T-helper 17 cell (primary cell): ENCODE measurements around the gene SLC25A43. TPM values are rescaled to one million over a fixed set of nuclear protein-coding genes. Genes with fewer than 3 reads are reported as not detected.
"Not testable (repeated sequence)": the region's sequence is repeated elsewhere in the genome, so short reads cannot be mapped to it uniquely, and the experiment has no call there.

Experiments
- ATAC-seq: fragments of 150-1000 bp; cut with Tn5 transposase; 2 replicates; pipeline ENCODE4 v1.10.0; 2021; ENCODE audit warnings: mild to moderate bottlenecking, moderate library complexity
- DNase-seq, 3 donors: peaks; one replicate each; pipeline versions ENCODE4 v3.0.0 to v3.0.0-alpha.2; 2020 to 2021
- H3K9me3 ChIP-seq: one replicate; pipeline ENCODE4 v1.7.0; 2013; ENCODE audit warnings: low read length, mild to moderate bottlenecking; ENCODE audit not compliant: control insufficient read depth, poor library complexity, severe bottlenecking
- H3K27ac Mint-ChIP-seq: one replicate; pipeline ENCODE4 v1.8.0; 2022; ENCODE audit warnings: mild to moderate bottlenecking, moderate library complexity, mixed read lengths
- H3K27me3 Mint-ChIP-seq: one replicate; pipeline ENCODE4 v1.8.0; 2022; ENCODE audit warnings: mixed read lengths
- H3K36me3 Mint-ChIP-seq: one replicate; pipeline ENCODE4 v1.8.0; 2022; ENCODE audit warnings: low read depth, mixed read lengths
- H3K4me1 Mint-ChIP-seq: one replicate; pipeline ENCODE4 v1.8.0; 2022; ENCODE audit warnings: mild to moderate bottlenecking, mixed read lengths
- H3K4me3 Mint-ChIP-seq: one replicate; pipeline ENCODE4 v1.8.0; 2022; ENCODE audit warnings: mild to moderate bottlenecking, moderate library complexity, mixed read lengths
- total RNA-seq, 4 donors: library from RNA in 2 of 4; stranded (reverse) in 2 of 4; gene quantifications; one replicate each; pipeline ENCODE4 v1.2.3 and lab custom pipeline; 2022 to 2026

Gene SLC25A43
- total RNA-seq, 2 donors from 2014 or later: 3.6 to 6.1 TPM

GRCh38 chrX:119417842-119418241 is 18.7 kb downstream of the SLC25A43 start:
- DNase-seq: no peak
- H3K27me3 Mint-ChIP-seq: no peaks in the 10 kb centered on the region
- no peaks in the 10 kb centered on the region for H3K9me3 ChIP-seq
- H3K4me1 Mint-ChIP-seq: peaks cover 3% of the 10 kb centered on the region
- no peak overlapping the region for H3K4me3 Mint-ChIP-seq
- peaks cover 3% of the 10 kb centered on the region for H3K36me3 Mint-ChIP-seq
- ATAC-seq: no peak
- H3K27ac Mint-ChIP-seq: no peak overlapping the region

DNA sequence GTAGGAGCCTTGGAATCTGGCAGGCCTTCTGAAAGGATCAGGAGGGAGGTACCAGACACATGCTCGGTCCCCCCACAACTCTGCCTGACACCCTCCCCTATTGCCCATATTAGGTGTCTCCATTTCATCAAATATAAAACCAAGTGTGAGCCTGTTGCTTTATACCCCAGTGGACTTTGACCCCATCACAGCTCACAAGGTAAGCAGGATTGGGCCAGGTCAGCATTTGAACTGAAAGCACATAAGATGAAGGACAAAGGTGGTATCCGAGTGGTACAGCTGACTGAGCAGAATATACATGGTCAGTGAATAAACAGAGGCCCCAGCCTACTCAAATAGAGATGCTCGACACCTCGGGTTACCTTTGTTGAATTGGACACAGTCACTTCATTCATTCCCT is 20.0 kb downstream of the SLC25A43 start:
- Mint-ChIP-seq H3K27me3 (no peaks in the 10 kb centered on the region), H3K4me3 (no peak overlapping the region)
- no peak for ATAC-seq

GRCh38 chrX:119419898-119420297 is 20.8 kb downstream of the SLC25A43 start:
- ATAC-seq (no peak), DNase-seq (no peak)
- Mint-ChIP-seq H3K27ac (no peak overlapping the region), H3K4me3 (no peak overlapping the region), H3K36me3 (peaks cover 3% of the 10 kb centered on the region), H3K4me1 (peaks cover 3% of the 10 kb centered on the region), H3K27me3 (no peaks in the 10 kb centered on the region)
- no peaks in the 10 kb centered on the region for H3K9me3 ChIP-seq

More for the DNA sequence above, 20.0 kb downstream of the SLC25A43 start:
- H3K4me1 Mint-ChIP-seq: peaks cover 3% of the 10 kb centered on the region
- H3K36me3 Mint-ChIP-seq: peaks cover 3% of the 10 kb centered on the region
- H3K27ac Mint-ChIP-seq: no peak overlapping the region
- H3K9me3 ChIP-seq: no peaks in the 10 kb centered on the region
- no peak for DNase-seq

GRCh38 chrX:119421016-119421705 is 22.0 kb downstream of the SLC25A43 start:
- ATAC-seq (no peak), DNase-seq (no peak)
- peaks cover 3% of the 10 kb centered on the region for H3K4me1 Mint-ChIP-seq
- H3K27ac Mint-ChIP-seq: no peak overlapping the region
- H3K27me3 Mint-ChIP-seq: no peaks in the 10 kb centered on the region
- H3K4me3 Mint-ChIP-seq: no peak overlapping the region
- peaks cover 3% of the 10 kb centered on the region for H3K36me3 Mint-ChIP-seq
- H3K9me3 ChIP-seq: no peaks in the 10 kb centered on the region

- Mint-ChIP-seq H3K4me3 (no peak overlapping the region), H3K27ac (no peak overlapping the region), H3K27me3 (no peaks in the 10 kb centered on the region), H3K36me3 (peaks cover 3% of the 10 kb centered on the region), H3K4me1 (peaks cover 3% of the 10 kb centered on the region)
- no peak for ATAC-seq
- H3K9me3 ChIP-seq: no peaks in the 10 kb centered on the region
- no peak for DNase-seq
Observed at GRCh38 chrX:119423631-119424030, 24.5 kb downstream of the SLC25A43 start.

DNA sequence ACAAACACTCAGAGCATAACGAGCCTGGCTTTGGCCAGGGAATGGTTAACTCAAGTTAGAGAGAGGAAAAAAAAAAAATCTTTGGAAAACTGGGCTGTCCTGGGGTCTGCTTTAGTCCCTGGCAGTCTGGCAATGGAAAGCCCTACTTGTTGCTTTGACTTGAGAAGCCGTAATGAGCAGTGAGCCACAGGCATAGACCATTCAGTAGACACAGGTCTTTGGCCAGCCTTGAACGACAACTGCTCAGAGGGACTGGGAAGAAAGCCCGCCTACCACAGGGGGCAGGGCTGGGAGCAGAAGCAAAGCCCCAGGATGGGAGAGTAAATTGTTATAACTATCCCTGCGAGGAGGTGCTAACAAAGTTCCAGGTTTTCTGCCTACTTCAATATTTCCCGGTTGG is 25.9 kb downstream of the SLC25A43 start:
- ATAC-seq (no peak), DNase-seq (no peak)
- Mint-ChIP-seq H3K27me3 (no peaks in the 10 kb centered on the region), H3K4me1 (no peaks in the 10 kb centered on the region), H3K36me3 (no peaks in the 10 kb centered on the region), H3K4me3 (no peak overlapping the region), H3K27ac (peak overlapping the region; percentile 34)
- H3K9me3 ChIP-seq: no peaks in the 10 kb centered on the region

DNA sequence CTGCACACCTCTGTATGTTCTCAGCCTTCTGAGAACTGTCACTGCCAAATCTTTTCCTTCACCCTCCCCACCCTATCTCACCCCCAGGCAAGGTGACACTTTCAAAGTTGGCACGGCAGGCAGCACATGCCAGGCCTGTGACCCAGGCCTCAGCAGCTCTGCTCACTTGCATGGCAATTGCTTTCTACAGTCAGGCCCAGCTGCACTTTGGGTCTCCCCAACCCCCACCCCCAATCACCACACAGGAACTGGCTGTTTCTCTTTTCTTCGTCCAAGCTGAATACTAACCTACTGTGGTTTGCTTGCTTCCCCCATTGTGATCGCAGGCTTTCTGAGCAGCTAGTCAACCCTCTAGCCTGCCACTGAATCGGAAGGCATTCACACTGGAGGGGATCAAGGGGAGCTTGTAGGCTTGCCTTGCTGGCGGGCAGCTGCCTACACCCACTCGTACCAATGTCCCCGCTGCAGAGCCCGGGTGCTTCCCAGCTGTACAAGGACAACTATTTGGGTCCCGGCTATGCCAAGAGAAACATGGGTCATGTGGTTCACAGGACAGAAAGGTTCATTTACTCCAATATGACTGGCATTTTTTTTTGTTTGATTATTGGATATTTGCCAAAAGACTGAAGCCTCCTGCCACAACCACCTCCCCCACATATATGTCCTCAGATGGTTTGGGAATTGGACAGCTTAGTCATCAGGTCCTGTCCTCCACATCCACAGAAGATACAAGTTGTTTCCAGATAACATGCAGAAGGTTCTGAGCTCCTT is 28.1 kb downstream of the SLC25A43 start:
- H3K36me3 Mint-ChIP-seq: no peaks in the 10 kb centered on the region
- ATAC-seq: peak; percentile 23
- no peaks in the 10 kb centered on the region for H3K27me3 Mint-ChIP-seq
- no peaks in the 10 kb centered on the region for H3K9me3 ChIP-seq
- peak overlapping the region; percentile 29 for H3K27ac Mint-ChIP-seq
- no peaks in the 10 kb centered on the region for H3K4me1 Mint-ChIP-seq
- no peak for DNase-seq
- H3K4me3 Mint-ChIP-seq: no peak overlapping the region

GRCh38 chrX:119427795-119428185 is 28.7 kb downstream of the SLC25A43 start:
- ATAC-seq (no peak), DNase-seq (no peak)
- Mint-ChIP-seq H3K4me1 (no peaks in the 10 kb centered on the region), H3K27ac (peak overlapping the region; percentile 29), H3K27me3 (no peaks in the 10 kb centered on the region), H3K4me3 (no peak overlapping the region), H3K36me3 (no peaks in the 10 kb centered on the region)
- H3K9me3 ChIP-seq: no peaks in the 10 kb centered on the region

DNA sequence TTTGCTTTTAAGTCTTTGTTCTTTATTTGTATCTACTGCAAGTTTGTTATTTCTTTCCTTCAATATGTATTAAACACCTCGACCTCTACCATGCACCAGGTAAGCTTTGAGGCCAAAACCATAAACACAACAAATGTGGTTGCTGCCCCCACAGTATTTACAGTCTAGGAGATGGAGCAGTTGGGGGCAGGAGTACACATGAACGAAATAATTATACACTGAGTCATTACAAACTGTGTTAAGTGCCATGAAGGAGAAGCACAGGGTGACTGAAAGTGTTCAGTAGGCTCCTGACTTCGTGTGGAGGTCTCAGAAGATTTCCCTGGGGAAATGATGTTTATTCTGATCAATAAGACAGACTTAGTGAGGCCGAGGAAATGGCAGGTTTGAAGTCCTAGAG is 30.3 kb downstream of the SLC25A43 start:
- no peak for ATAC-seq
- Mint-ChIP-seq H3K27ac (no peak overlapping the region), H3K27me3 (no peaks in the 10 kb centered on the region), H3K36me3 (peaks cover 2% of the 10 kb centered on the region), H3K4me3 (no peak overlapping the region), H3K4me1 (no peaks in the 10 kb centered on the region)
- H3K9me3 ChIP-seq: no peaks in the 10 kb centered on the region
- DNase-seq: no peak

DNA sequence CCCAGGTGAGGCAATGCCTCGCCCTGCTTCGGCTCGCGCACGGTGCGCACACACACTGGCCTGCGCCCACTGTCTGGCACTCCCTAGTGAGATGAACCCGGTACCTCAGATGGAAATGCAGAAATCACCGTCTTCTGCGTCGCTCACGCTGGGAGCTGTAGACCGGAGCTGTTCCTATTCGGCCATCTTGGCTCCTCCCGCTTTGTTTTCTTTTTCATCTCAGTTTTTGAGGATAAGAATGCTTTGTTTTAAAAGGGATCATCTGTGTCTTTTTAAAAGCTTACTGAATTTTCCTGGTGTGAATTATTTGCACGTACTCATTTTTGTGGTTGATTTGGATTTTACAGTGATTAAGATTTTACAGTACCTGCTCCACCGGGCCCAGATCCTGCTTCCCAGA is 42.2 kb downstream of the SLC25A43 start:
- H3K9me3 ChIP-seq, H3K4me3 Mint-ChIP-seq, H3K27me3 Mint-ChIP-seq, ATAC-seq, H3K4me1 Mint-ChIP-seq, H3K36me3 Mint-ChIP-seq, DNase-seq, H3K27ac Mint-ChIP-seq: not testable (repeated sequence)

DNA sequence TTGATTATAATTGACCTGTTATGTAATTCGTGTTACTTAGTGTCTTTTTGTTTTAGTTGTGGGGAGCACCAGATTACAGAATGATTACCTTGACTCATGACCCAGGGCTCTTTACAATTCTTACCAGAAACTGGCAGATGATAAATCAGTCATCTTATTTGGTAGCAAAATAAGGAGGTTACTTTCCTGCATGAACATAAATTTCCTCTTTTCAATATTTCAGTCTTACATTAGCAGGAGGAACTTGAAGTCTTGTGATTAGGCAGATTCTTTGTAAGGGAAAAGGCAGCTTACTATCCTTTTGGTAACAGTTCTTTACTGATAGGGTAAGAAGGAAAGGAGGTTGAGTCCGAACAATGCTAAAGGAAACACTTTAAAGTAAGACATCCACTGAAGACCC is 43.1 kb downstream of the SLC25A43 start:
- DNase-seq (no peak), ATAC-seq (no peak)
- H3K4me1 Mint-ChIP-seq: no peaks in the 10 kb centered on the region
- no peak overlapping the region for H3K4me3 Mint-ChIP-seq
- H3K9me3 ChIP-seq: no peaks in the 10 kb centered on the region
- H3K36me3 Mint-ChIP-seq: no peaks in the 10 kb centered on the region
- no peak overlapping the region for H3K27ac Mint-ChIP-seq
- no peaks in the 10 kb centered on the region for H3K27me3 Mint-ChIP-seq

- no peaks in the 10 kb centered on the region for H3K9me3 ChIP-seq
- DNase-seq: no peak
- Mint-ChIP-seq H3K36me3 (peaks cover 2% of the 10 kb centered on the region), H3K27me3 (no peaks in the 10 kb centered on the region), H3K27ac (no peak overlapping the region), H3K4me3 (no peak overlapping the region), H3K4me1 (no peaks in the 10 kb centered on the region)
- no peak for ATAC-seq
Observed at GRCh38 chrX:119453202-119453601, 54.1 kb downstream of the SLC25A43 start.

GRCh38 chrX:119455264-119455663 is 56.1 kb downstream of the SLC25A43 start:
- H3K4me1 Mint-ChIP-seq: no peaks in the 10 kb centered on the region
- no peaks in the 10 kb centered on the region for H3K9me3 ChIP-seq
- peaks cover 2% of the 10 kb centered on the region for H3K36me3 Mint-ChIP-seq
- no peaks in the 10 kb centered on the region for H3K27me3 Mint-ChIP-seq
- H3K27ac Mint-ChIP-seq: no peak overlapping the region
- H3K4me3 Mint-ChIP-seq: no peak overlapping the region
- no peak for DNase-seq
- ATAC-seq: no peak

GRCh38 chrX:119459181-119459580 is 60.0 kb downstream of the SLC25A43 start:
- Mint-ChIP-seq H3K4me1 (no peaks in the 10 kb centered on the region), H3K4me3 (no peak overlapping the region), H3K27me3 (no peaks in the 10 kb centered on the region), H3K36me3 (peaks cover 2% of the 10 kb centered on the region), H3K27ac (no peak overlapping the region)
- ATAC-seq: no peak
- H3K9me3 ChIP-seq: no peaks in the 10 kb centered on the region
- DNase-seq: no peak
